Measurements from ENCODE around the gene TAF4. TPM values are rescaled to one million over a fixed set of nuclear protein-coding genes. Genes with fewer than 3 reads are reported as not detected.

Gene TAF4
- total and polyA plus RNA-seq, 2 of the 13 experiments (the other 11 are each of a cell fraction or from before 2014, with no cell fraction given): 5.9 to 12.0 TPM

- 39% methylated on average over 21 of the region's 21 CpGs for WGBS (ENCODE audit: low lambda C conversion rate)
- intact Hi-C loops (cut with micrococcal nuclease; ENCODE audit: unreplicated experiment): no loop called here
- Histone ChIP-seq H4K20me1 (ENCODE audit: insufficient read depth, low read length) (no peaks in the 10 kb centered on the region; the same call in 1 of the 2 replicates), H3K36me3 (replicated peaks in 1 of 2; ENCODE audit: control insufficient read depth in 1 of 2, insufficient read depth in 2 of 2, low read length in 2 of 2) (no peaks in the 10 kb centered on the region), H3K9ac (ENCODE audit: insufficient read depth, low read depth, low read length) (no peak overlapping the region), H3K79me2 (ENCODE audit: insufficient read depth, low read length) (no peaks in the 10 kb centered on the region), H2AFZ (ENCODE audit: low read length) (no peak overlapping the region), H3K4me3 (replicated peaks in 1 of 3; ENCODE audit: insufficient read depth in 1 of 3, low read depth in 2 of 3, low read length in 3 of 3) (no peak overlapping the region), H3K9me3 (ENCODE audit: low read length) (peaks cover 18% of the 10 kb centered on the region), H3K4me2 (ENCODE audit: low read depth, low read length) (no peak overlapping the region), H3K27ac (ENCODE audit: extremely low read length, insufficient read depth, low read length) (no peak overlapping the region), H3K4me1 (ENCODE audit: insufficient read depth, low read length) (peaks cover 13% of the 10 kb centered on the region), H3K27me3 (ENCODE audit: control insufficient read depth in 1 of 2, insufficient read depth in 2 of 2, low read length in 2 of 2) (peaks cover 24 to 52% of the 10 kb centered on the region in 2 experiments)
- BruUV-seq (replicated peaks): no TSS peak
- ATAC-seq: peak; percentile 9; the same call in 2 of the 3 replicates
- CTCF ChIA-PET (ENCODE audit: low intra/inter-chr PET ratio, low total read pairs): no interaction called here
- DNase-seq (ENCODE audit: low spot score): no peak
- POLR2A ChIA-PET: interaction anchor here (1.9 to 3.2 kb wide), 3 partner anchors 17 to 37 kb away, joined by 9 to 21 read pairs (median 12); partner anchors contain the start of gene LSM14B
- peak; percentile 12 for TF ChIP-seq HNRNPLL (IDR thresholded peaks at IDR 0.05; ENCODE audit: low read depth, low read length, poor library complexity, severe bottlenecking)
- TF ChIP-seq TBX3 (IDR thresholded peaks at IDR 0.05; ENCODE audit: borderline replicate concordance): no peak
- 0 out of 2 replicates have a peak, but pooled peaks have one; percentile 28 for TF ChIP-seq BCL3 (CRISPR knock-in tag; IDR thresholded peaks at IDR 0.05)
- no peak for TF ChIP-seq HNRNPUL1 (IDR thresholded peaks at IDR 0.05; ENCODE audit: low read depth, low read length)
- no peak for TF ChIP-seq ZNF343 (CRISPR knock-in tag; IDR thresholded peaks at IDR 0.05)
- no peak for TF ChIP-seq ZNF296 (CRISPR knock-in tag; conservative IDR thresholded peaks at IDR 0.05)
- TF ChIP-seq SP4 (CRISPR knock-in tag; IDR thresholded peaks at IDR 0.05): 0 out of 2 replicates have a peak, but pooled peaks have one; percentile 24
- TF ChIP-seq ZNF687 (CRISPR knock-in tag; IDR thresholded peaks at IDR 0.05): peak; percentile 47
- peak; percentile 44; the same call in 1 of the 2 replicates for TF ChIP-seq EED (CRISPR knock-in tag; IDR thresholded peaks at IDR 0.05)
- TF ChIP-seq HOXA3 (CRISPR knock-in tag; IDR thresholded peaks at IDR 0.05): no peak
- TF ChIP-seq POLR2A (IDR thresholded peaks at IDR 0.05; ENCODE audit: insufficient read depth in 1 of 2, low read depth in 2 of 2, low read length in 2 of 2): no peak
- TF ChIP-seq FOXO1 (CRISPR knock-in tag; IDR thresholded peaks at IDR 0.05): no peak
- peak; percentile 72; the same call in 1 of the 2 replicates for TF ChIP-seq HNRNPL (IDR thresholded peaks at IDR 0.05; ENCODE audit: low read depth, low read length)
- TF ChIP-seq ZNF180 (CRISPR knock-in tag; IDR thresholded peaks at IDR 0.05; ENCODE audit: borderline replicate concordance, low read depth): no peak
- TF ChIP-seq ZNF232 (CRISPR knock-in tag; IDR thresholded peaks at IDR 0.05; ENCODE audit: borderline replicate concordance): no peak
- in situ Hi-C loops (cut with HindIII; ENCODE audit: extremely low pct_ligation_motif_present, low pct_unique_long_range_greater_than_20kb): no loop called here
- FAIRE-seq: no peak
Observed at GRCh38 chr20:62103508-62104233, 38.0 kb upstream of the TAF4 start.

Measured in HepG2 (cell line).